OCI-M1 (cell line): Measurements from ENCODE around the gene TAF11L14.

Experiments used
- DNase-seq: peaks from one replicate; lab custom pipeline; 2025; lab: John Stamatoyannopoulos, UW

The TAF11L14 gene

GRCh38 chr5:17679597-17680203, 45.4 kb downstream of the TAF11L14 start:
- DNase-seq: no peak

DNA sequence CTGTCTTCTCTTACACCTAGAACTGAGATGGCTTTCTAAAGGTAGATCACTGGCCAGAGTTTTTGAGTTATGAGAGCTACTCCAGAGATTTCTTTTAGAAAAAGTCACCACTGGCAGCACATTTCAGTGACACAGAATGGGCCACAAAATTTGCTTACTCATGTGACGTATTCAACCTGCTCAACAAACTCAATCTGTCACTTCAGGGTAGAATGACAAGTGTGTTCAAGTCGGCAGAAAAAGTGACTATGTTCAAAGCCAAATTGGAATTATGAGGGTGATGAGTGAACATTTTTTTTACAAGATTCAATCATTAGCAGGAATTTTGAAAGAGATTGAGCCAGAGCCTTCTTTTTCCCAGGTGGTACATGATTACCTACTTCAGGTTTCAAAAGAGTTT, 46.5 kb downstream of the TAF11L14 start:
- no peak for DNase-seq
